Panc1 (cell line): ENCODE data around the gene CMTM8.

ENCODE experiments used
- CTCF ChIP-seq: fragments of 450-650 bp; IDR thresholded peaks from 2 replicates; pipeline ENCODE4 v1.5.1; 2017; ENCODE audit warnings: mild to moderate bottlenecking
- POLR2AphosphoS5 ChIP-seq: IDR thresholded peaks from 2 replicates; pipeline ENCODE4 v1.6.1; 2012; ENCODE audit warnings: mild to moderate bottlenecking, low read depth, low read length, moderate library complexity
- SIN3A ChIP-seq: IDR thresholded peaks from 2 replicates; pipeline ENCODE4 v1.6.1; 2012; ENCODE audit warnings: low read depth, mild to moderate bottlenecking, low read length, moderate library complexity, borderline replicate concordance; ENCODE audit not compliant: insufficient read depth
- TCF7L2 ChIP-seq: IDR thresholded peaks from 2 replicates; pipeline ENCODE4 v1.6.1; 2011; ENCODE audit warnings: mild to moderate bottlenecking, low read depth, low read length, inconsistent platforms
- TF ChIP-seq, protein P1 (sequence below), 2 experiments: IDR thresholded peaks; 2 replicates each; pipeline ENCODE4 v1.6.1; 2011 to 2012; ENCODE audit warnings: low read depth in 2 of 2, control low read depth in 1 of 2, low read length in 1 of 2, mild to moderate bottlenecking in 1 of 2, moderate library complexity in 1 of 2; ENCODE audit not compliant: insufficient read depth in 1 of 2

- no peak for TF ChIP-seq CTCF
- no peak for TF ChIP-seq POLR2AphosphoS5
- TF ChIP-seq, protein P1, sequence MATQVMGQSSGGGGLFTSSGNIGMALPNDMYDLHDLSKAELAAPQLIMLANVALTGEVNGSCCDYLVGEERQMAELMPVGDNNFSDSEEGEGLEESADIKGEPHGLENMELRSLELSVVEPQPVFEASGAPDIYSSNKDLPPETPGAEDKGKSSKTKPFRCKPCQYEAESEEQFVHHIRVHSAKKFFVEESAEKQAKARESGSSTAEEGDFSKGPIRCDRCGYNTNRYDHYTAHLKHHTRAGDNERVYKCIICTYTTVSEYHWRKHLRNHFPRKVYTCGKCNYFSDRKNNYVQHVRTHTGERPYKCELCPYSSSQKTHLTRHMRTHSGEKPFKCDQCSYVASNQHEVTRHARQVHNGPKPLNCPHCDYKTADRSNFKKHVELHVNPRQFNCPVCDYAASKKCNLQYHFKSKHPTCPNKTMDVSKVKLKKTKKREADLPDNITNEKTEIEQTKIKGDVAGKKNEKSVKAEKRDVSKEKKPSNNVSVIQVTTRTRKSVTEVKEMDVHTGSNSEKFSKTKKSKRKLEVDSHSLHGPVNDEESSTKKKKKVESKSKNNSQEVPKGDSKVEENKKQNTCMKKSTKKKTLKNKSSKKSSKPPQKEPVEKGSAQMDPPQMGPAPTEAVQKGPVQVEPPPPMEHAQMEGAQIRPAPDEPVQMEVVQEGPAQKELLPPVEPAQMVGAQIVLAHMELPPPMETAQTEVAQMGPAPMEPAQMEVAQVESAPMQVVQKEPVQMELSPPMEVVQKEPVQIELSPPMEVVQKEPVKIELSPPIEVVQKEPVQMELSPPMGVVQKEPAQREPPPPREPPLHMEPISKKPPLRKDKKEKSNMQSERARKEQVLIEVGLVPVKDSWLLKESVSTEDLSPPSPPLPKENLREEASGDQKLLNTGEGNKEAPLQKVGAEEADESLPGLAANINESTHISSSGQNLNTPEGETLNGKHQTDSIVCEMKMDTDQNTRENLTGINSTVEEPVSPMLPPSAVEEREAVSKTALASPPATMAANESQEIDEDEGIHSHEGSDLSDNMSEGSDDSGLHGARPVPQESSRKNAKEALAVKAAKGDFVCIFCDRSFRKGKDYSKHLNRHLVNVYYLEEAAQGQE (IDR thresholded peaks at IDR 0.05; ENCODE audit: insufficient read depth in 1 of 2, low read depth in 2 of 2, low read length in 1 of 2), result no peak
- TF ChIP-seq TCF7L2, result no peak
- TF ChIP-seq SIN3A, result no peak
Observed at GRCh38 chr3:32373276-32373675, 134.8 kb downstream of the CMTM8 start.
